A549 (cell line): Measurements from ENCODE around the gene LRRC1. TPM values are rescaled to one million over a fixed set of nuclear protein-coding genes. Genes with fewer than 3 reads are reported as not detected.

ENCODE experiments used
- ATAC-seq, 2 experiments: fragments of 200-7000 bp in 1 of 2; fragments of >200 bp in 1 of 2; cut with Nextera tagmentation in 1 of 2; cut with Tn5 transposase in 1 of 2; 3 replicates each; pipeline versions ENCODE4 v1.8.0 to v1.9.1; 2018 to 2020; ENCODE audit warnings: mild to moderate bottlenecking in 1 of 2, moderate library complexity in 1 of 2
- CTCF ChIA-PET: fragments of 300-600 bp; sonication (Branson Sonifier 250); formaldehyde crosslinking; extraction: SDS; loops from one replicate; lab custom pipeline; 2021; ENCODE audit warnings: antibody characterized with exemption, inconsistent platforms; lab: Yijun Ruan, JAX
- POLR2A ChIA-PET: fragments of 350-600 bp; formaldehyde crosslinking; extraction: SDS; loops from one replicate; lab custom pipeline; 2021; ENCODE audit warnings: antibody characterized with exemption, inconsistent platforms; lab: Yijun Ruan, JAX
- DNase-seq, 2 experiments: peaks; one replicate each; pipeline versions ENCODE4 v3.0.0 to v3.0.0-alpha.2; 2011 to 2016; ENCODE audit warnings: low read depth in 1 of 2, low spot score in 1 of 2
- FAIRE-seq: peaks from 2 replicates; lab custom pipeline; 2011; peaks lifted over from hg19 to GRCh38; lab: Jason Lieb, UNC
- H3K27ac ChIP-seq, 2 experiments: fragments of >200 bp; sonication (Bioruptor Twin); formaldehyde crosslinking; 3 replicates each; pipeline ENCODE4 v1.5.1; 2016 to 2017
- H3K4me1 ChIP-seq: fragments of >200 bp; sonication (Bioruptor Twin); formaldehyde crosslinking; 3 replicates; pipeline ENCODE4 v1.6.1; 2016
- H3K4me2 ChIP-seq: fragments of >200 bp; sonication (Bioruptor Twin); formaldehyde crosslinking; 3 replicates; pipeline ENCODE4 v1.6.1; 2016
- H3K4me3 ChIP-seq: fragments of >200 bp; sonication (Bioruptor Twin); formaldehyde crosslinking; 3 replicates; pipeline ENCODE4 v1.5.1; 2016
- H3K9me3 ChIP-seq: fragments of >200 bp; sonication (Bioruptor Twin); formaldehyde crosslinking; 3 replicates; pipeline ENCODE4 v1.6.1; 2016
- ATOH8 ChIP-seq: fragments of 250-450 bp; sonication (Bioruptor Pico); IDR thresholded peaks from 2 replicates; pipeline ENCODE4 v1.5.0; 2020; ENCODE audit warnings: low read depth, mild to moderate bottlenecking, moderate library complexity
- BHLHE40 ChIP-seq: IDR thresholded peaks from 2 replicates; pipeline ENCODE4 v1.6.1; 2012; ENCODE audit warnings: low read depth, low read length, inconsistent platforms
- CHD2 ChIP-seq: fragments of 150-350 bp; IDR thresholded peaks from 2 replicates; pipeline ENCODE4 v1.6.1; 2014; ENCODE audit warnings: low read length; ENCODE audit not compliant: partially characterized antibody
- EHMT2 ChIP-seq: fragments of 200-600 bp; sonication (generic); IDR thresholded peaks from 2 replicates; pipeline ENCODE4 v1.6.1; 2016; ENCODE audit warnings: antibody characterized with exemption, low read depth, mild to moderate bottlenecking, moderate library complexity
- FOXS1 ChIP-seq: fragments of 250-450 bp; sonication (Bioruptor Pico); IDR thresholded peaks from 2 replicates; pipeline ENCODE4 v1.5.0; 2020; ENCODE audit warnings: mild to moderate bottlenecking, moderate library complexity
- HEYL ChIP-seq: fragments of 250-450 bp; sonication (Bioruptor Pico); IDR thresholded peaks from 2 replicates; pipeline ENCODE4 v1.8.0; 2021; ENCODE audit warnings: mild to moderate bottlenecking, moderate library complexity
- HOXB13 ChIP-seq: fragments of 250-450 bp; sonication (Bioruptor Pico); IDR thresholded peaks from 2 replicates; pipeline ENCODE4 v1.5.0; 2020; ENCODE audit warnings: low read depth, mild to moderate bottlenecking, moderate library complexity
- JUNB ChIP-seq: fragments of >200 bp; sonication (Bioruptor Twin); formaldehyde crosslinking; IDR thresholded peaks from 2 replicates; pipeline ENCODE4 v1.6.1; 2016
- MAFK ChIP-seq: fragments of 450-650 bp; IDR thresholded peaks from 2 replicates; pipeline ENCODE4 v1.6.1; 2014; ENCODE audit not compliant: partially characterized antibody
- NFE2L2 ChIP-seq: fragments of 150-350 bp; conservative IDR thresholded peaks from 2 replicates; pipeline ENCODE4 v1.6.1; 2014; ENCODE audit warnings: low read length
- NR3C1 ChIP-seq: fragments of >200 bp; sonication (Bioruptor Twin); formaldehyde crosslinking; IDR thresholded peaks from 3 replicates; pipeline ENCODE4 v1.6.1; 2017
- PHF8 ChIP-seq: fragments of 200-600 bp; sonication (generic); IDR thresholded peaks from 2 replicates; pipeline ENCODE4 v1.6.1; 2016; ENCODE audit warnings: low read depth, mild to moderate bottlenecking, antibody characterized with exemption, moderate library complexity, borderline replicate concordance
- POLR2AphosphoS2 ChIP-seq: conservative IDR thresholded peaks from 2 replicates; pipeline ENCODE4 v1.6.1; 2012; ENCODE audit warnings: low read length, improper control_type of control experiment, inconsistent platforms
- USF2 ChIP-seq: fragments of 450-650 bp; IDR thresholded peaks from 2 replicates; pipeline ENCODE4 v1.6.1; 2014; ENCODE audit warnings: antibody characterized with exemption
- ZC3H11A ChIP-seq: fragments of 450-650 bp; IDR thresholded peaks from 2 replicates; pipeline ENCODE4 v1.6.1; 2014; ENCODE audit warnings: antibody characterized with exemption, mild to moderate bottlenecking
- ZSCAN20 ChIP-seq: fragments of 250-450 bp; sonication (Bioruptor Pico); IDR thresholded peaks from 2 replicates; pipeline ENCODE4 v1.8.0; 2022; ENCODE audit warnings: mild to moderate bottlenecking, moderate library complexity
- WGBS: methylation state at CpG from one replicate; pipeline ENCODE4 v1.1.6; 2017; ENCODE audit errors: missing lambda C conversion rate; 5-methylcytosine and 5-hydroxymethylcytosine counted together
- polyA plus RNA-seq, 4 experiments: library from polyadenylated mRNA; depleted of rRNA in 3 of 4; stranded (reverse); fragments of >200 nt; fragmentation: RNase III in 1 of 4; extraction: RNeasy Plus Mini Kit Qiagen cat#74134 plus additional on column Dnase treatment in 1 of 4; gene quantifications; 2 replicates in 3 of 4; 3 replicates in 1 of 4; pipeline ENCODE4 v1.2.3, GENCODE V29; 2011 to 2017
- TF ChIP-seq, protein P1 (sequence below): fragments of >200 bp; sonication (Bioruptor Twin); formaldehyde crosslinking; IDR thresholded peaks from 3 replicates; pipeline ENCODE4 v1.5.1; 2016
- TF ChIP-seq, protein P2 (sequence below): IDR thresholded peaks from 2 replicates; pipeline ENCODE4 v1.6.1; 2012
- TF ChIP-seq, protein P3 (sequence below): fragments of >200 bp; sonication (Bioruptor Twin); formaldehyde crosslinking; IDR thresholded peaks from 3 replicates; pipeline ENCODE4 v1.6.1; 2016
- TF ChIP-seq, protein P4 (sequence below): IDR thresholded peaks from 2 replicates; pipeline ENCODE4 v1.6.1; 2012; ENCODE audit warnings: low read depth, borderline replicate concordance

LRRC1 gene
- polyA plus RNA-seq, 2 of the 4 experiments (the other 2 are of a cell fraction): 5.2 to 8.0 TPM

DNA sequence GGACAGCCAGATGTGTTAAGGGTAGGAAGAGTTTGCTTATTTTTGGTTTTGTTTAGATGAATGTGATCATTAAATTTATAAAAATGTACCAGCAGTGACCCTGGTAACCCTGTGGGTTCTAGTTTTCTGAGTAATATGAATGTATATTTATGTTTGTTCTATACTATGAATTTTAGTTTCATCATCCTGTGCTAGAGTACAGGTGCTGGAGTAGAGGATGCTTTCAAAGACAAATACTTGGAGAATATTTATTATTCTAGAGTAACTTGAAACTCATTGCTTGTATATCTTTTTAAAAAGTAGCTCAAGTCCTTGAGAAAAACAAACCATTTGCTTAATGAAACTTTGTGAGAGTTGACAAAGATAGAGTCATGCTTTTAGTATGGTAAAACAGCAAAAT is 7.8 kb downstream of the LRRC1 start (continued):
- no peak for TF ChIP-seq FOXS1 (CRISPR knock-in tag)

DNA sequence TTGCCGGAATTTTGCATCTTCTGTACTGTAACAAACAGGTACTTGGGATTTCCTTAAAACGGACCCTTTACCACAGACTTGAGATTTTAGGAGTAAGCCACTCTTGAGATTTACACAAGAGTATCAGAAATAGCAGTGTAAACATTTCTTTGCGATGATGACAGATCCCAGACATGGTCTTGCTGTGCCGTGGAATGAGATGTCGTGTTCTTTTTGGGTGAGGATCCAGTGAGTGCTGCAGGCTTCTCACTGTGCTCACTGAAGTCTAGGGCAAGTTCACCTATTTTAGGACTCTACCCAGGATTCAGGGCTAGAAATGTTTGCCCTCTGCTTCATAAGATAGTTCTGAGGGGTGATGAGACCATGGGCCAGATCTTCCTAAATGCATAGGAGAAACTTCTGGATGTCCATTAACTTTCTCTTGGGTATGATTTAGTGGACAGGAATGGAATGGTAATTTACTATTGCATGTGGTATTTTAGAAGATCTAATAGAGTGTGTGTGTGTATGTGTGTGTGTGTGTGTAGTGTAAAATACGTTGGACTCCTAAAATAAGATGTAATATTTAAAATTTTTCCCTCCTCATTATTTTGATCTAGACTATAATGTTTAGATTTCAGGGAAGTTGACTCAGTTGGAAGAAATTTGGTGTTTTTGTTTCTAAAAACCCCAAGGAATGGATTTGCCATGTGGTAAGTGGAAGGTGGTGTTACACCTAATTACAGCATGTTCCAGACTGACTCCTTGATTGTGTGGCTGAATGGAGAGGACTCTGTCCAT is 8.5 kb downstream of the LRRC1 start:
- H3K4me1 ChIP-seq: no peaks in the 10 kb centered on the region
- H3K27ac ChIP-seq: no peak overlapping the region
- ATAC-seq (no peak), DNase-seq (no peak)
- 78% methylated on average over 6 of the region's 6 CpGs for WGBS
- CTCF ChIA-PET: no interaction called here
- no peak overlapping the region for H3K4me3 ChIP-seq
- POLR2A ChIA-PET: no interaction called here
- H3K9me3 ChIP-seq: no peaks in the 10 kb centered on the region
- H3K4me2 ChIP-seq: no peak overlapping the region
- no peak for TF ChIP-seq FOXS1 (CRISPR knock-in tag)
- TF ChIP-seq, protein P1, sequence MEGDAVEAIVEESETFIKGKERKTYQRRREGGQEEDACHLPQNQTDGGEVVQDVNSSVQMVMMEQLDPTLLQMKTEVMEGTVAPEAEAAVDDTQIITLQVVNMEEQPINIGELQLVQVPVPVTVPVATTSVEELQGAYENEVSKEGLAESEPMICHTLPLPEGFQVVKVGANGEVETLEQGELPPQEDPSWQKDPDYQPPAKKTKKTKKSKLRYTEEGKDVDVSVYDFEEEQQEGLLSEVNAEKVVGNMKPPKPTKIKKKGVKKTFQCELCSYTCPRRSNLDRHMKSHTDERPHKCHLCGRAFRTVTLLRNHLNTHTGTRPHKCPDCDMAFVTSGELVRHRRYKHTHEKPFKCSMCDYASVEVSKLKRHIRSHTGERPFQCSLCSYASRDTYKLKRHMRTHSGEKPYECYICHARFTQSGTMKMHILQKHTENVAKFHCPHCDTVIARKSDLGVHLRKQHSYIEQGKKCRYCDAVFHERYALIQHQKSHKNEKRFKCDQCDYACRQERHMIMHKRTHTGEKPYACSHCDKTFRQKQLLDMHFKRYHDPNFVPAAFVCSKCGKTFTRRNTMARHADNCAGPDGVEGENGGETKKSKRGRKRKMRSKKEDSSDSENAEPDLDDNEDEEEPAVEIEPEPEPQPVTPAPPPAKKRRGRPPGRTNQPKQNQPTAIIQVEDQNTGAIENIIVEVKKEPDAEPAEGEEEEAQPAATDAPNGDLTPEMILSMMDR: no peak
- no peak for TF ChIP-seq HEYL (CRISPR knock-in tag)
- no peak for TF ChIP-seq JUNB
- no peak for TF ChIP-seq PHF8
- no peak for TF ChIP-seq USF2
- TF ChIP-seq, protein P2, sequence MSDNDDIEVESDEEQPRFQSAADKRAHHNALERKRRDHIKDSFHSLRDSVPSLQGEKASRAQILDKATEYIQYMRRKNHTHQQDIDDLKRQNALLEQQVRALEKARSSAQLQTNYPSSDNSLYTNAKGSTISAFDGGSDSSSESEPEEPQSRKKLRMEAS: no peak
- no peak for TF ChIP-seq ZSCAN20
- TF ChIP-seq, protein P3, sequence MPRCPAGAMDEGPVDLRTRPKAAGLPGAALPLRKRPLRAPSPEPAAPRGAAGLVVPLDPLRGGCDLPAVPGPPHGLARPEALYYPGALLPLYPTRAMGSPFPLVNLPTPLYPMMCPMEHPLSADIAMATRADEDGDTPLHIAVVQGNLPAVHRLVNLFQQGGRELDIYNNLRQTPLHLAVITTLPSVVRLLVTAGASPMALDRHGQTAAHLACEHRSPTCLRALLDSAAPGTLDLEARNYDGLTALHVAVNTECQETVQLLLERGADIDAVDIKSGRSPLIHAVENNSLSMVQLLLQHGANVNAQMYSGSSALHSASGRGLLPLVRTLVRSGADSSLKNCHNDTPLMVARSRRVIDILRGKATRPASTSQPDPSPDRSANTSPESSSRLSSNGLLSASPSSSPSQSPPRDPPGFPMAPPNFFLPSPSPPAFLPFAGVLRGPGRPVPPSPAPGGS: no peak
- TF ChIP-seq, protein P4, sequence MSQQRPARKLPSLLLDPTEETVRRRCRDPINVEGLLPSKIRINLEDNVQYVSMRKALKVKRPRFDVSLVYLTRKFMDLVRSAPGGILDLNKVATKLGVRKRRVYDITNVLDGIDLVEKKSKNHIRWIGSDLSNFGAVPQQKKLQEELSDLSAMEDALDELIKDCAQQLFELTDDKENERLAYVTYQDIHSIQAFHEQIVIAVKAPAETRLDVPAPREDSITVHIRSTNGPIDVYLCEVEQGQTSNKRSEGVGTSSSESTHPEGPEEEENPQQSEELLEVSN: no peak
- TF ChIP-seq NR3C1: no peak
- TF ChIP-seq ATOH8 (CRISPR knock-in tag): no peak
- no peak for TF ChIP-seq MAFK
- TF ChIP-seq CHD2: no peak
- no peak for TF ChIP-seq BHLHE40
- no peak for TF ChIP-seq NFE2L2
- no peak for TF ChIP-seq ZC3H11A
- TF ChIP-seq EHMT2: no peak
- TF ChIP-seq POLR2AphosphoS2: no peak
- TF ChIP-seq HOXB13 (CRISPR knock-in tag): no peak
- TF ChIP-seq, all 56 proteins: peak for 0
- FAIRE-seq: no peak
